NB4 (cell line): ENCODE data around the gene DNHD1.

Source experiments
- DNase-seq: peaks from one replicate; pipeline ENCODE4 v3.0.0; 2010; ENCODE audit warnings: low read depth
- H3K4me3 ChIP-seq: one replicate; pipeline ENCODE4 v1.5.1; 2011; ENCODE audit warnings: mild to moderate bottlenecking, low read depth, low read length, moderate library complexity
- MYC ChIP-seq: IDR thresholded peaks from 2 replicates; pipeline ENCODE4 v1.6.1; 2011; ENCODE audit warnings: low read depth, low read length
- POLR2A ChIP-seq: IDR thresholded peaks from 2 replicates; pipeline ENCODE4 v1.6.1; 2011; ENCODE audit warnings: mild to moderate bottlenecking; ENCODE audit not compliant: insufficient read length; ENCODE audit errors: extremely low read depth
- TF ChIP-seq, protein P1 (sequence below): IDR thresholded peaks from 2 replicates; pipeline ENCODE4 v1.6.1; 2011; ENCODE audit warnings: low read depth, low read length
- TF ChIP-seq, protein P2 (sequence below): IDR thresholded peaks from one replicate; pipeline ENCODE4 v1.5.1; 2012; ENCODE audit warnings: low read depth, low read length

The DNHD1 gene

GRCh38 chr11:6530848-6531247 lies 33.8 kb downstream of the DNHD1 start:
- no peak for DNase-seq
- no peak overlapping the region for H3K4me3 ChIP-seq
- TF ChIP-seq MYC: no peak
- TF ChIP-seq, protein P1, sequence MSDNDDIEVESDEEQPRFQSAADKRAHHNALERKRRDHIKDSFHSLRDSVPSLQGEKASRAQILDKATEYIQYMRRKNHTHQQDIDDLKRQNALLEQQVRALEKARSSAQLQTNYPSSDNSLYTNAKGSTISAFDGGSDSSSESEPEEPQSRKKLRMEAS: no peak
- TF ChIP-seq POLR2A: no peak
- TF ChIP-seq, protein P2, sequence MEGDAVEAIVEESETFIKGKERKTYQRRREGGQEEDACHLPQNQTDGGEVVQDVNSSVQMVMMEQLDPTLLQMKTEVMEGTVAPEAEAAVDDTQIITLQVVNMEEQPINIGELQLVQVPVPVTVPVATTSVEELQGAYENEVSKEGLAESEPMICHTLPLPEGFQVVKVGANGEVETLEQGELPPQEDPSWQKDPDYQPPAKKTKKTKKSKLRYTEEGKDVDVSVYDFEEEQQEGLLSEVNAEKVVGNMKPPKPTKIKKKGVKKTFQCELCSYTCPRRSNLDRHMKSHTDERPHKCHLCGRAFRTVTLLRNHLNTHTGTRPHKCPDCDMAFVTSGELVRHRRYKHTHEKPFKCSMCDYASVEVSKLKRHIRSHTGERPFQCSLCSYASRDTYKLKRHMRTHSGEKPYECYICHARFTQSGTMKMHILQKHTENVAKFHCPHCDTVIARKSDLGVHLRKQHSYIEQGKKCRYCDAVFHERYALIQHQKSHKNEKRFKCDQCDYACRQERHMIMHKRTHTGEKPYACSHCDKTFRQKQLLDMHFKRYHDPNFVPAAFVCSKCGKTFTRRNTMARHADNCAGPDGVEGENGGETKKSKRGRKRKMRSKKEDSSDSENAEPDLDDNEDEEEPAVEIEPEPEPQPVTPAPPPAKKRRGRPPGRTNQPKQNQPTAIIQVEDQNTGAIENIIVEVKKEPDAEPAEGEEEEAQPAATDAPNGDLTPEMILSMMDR: no peak

DNA sequence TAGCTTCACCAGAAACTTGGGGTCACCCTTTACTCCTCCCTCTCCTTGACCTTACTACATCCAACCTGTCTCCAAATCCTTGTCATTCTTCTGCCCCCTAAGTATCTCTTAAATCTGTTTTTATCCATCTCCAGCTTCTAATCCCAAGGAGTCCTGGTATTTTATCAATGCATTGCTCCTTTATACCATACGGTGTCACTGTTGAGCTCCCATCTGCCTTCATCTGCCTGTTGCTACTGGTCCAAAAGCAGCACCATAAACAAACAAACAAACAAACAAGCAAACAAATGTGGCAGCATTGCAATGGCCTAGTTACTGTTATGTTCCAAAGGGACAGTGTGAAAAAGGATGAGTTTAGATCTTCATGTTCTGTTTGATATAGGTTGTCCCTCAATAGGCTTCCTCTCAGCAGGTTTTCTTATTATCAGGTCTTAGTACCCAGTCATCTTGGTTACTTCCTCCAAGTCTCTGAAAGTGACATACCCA lies 34.2 kb downstream of the DNHD1 start:
- H3K4me3 ChIP-seq: no peak overlapping the region
- TF ChIP-seq, protein P2: peak; percentile 51
- TF ChIP-seq POLR2A: no peak
- TF ChIP-seq, protein P1: no peak
- TF ChIP-seq MYC: no peak
- DNase-seq: peak; percentile 46

DNA sequence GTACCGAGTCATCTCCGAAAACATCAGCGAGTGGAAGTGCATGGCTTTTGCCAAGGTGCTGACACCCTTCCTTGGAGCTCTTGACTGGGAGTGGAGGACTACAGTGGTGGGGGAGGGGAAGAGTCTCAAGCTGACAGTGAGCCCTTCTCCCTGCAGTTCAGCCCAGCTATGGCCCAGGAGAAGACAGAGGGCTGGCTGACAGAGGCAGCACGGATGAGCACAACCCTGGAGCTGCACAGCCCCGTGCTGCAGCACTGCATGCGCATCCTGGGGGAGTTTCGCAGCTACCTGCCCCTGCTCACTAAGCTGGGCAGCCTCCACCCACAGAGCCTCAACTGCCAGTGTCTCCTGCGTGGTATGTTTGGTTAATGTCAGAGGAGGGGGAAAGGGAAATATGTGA lies 41.4 kb downstream of the DNHD1 start:
- TF ChIP-seq POLR2A (no peak), MYC (no peak)
- TF ChIP-seq, protein P2: no peak
- TF ChIP-seq, protein P1: no peak
- DNase-seq: no peak
- no peak overlapping the region for H3K4me3 ChIP-seq

DNA sequence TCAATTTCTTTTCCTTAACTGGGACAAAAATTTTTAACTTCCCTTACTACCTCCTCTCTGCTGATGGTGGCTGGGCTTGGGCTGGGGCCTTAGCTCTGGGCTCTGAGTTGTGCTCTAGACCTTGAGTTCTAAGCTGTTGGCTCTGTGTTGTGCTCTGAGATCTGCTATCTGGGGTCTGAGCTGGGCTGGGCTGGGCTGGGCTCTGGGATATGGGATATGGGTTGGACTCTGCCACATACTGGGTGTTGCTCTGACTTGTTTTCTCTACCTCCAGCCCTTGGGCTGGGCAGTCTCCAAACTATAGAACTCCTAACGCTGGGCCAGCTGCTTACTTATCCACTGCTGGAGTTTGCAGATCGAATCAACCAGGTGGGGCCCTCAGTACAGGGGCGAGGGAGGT lies 41.9 kb downstream of the DNHD1 start:
- no peak for TF ChIP-seq POLR2A
- TF ChIP-seq, protein P1: no peak
- no peak for TF ChIP-seq MYC
- TF ChIP-seq, protein P2: no peak
- H3K4me3 ChIP-seq: no peak overlapping the region
- DNase-seq: no peak

GRCh38 chr11:6539748-6540268 lies 42.7 kb downstream of the DNHD1 start:
- DNase-seq: no peak
- H3K4me3 ChIP-seq: no peak overlapping the region
- no peak for TF ChIP-seq MYC
- TF ChIP-seq POLR2A: no peak
- TF ChIP-seq, protein P2: no peak
- TF ChIP-seq, protein P1: no peak

DNA sequence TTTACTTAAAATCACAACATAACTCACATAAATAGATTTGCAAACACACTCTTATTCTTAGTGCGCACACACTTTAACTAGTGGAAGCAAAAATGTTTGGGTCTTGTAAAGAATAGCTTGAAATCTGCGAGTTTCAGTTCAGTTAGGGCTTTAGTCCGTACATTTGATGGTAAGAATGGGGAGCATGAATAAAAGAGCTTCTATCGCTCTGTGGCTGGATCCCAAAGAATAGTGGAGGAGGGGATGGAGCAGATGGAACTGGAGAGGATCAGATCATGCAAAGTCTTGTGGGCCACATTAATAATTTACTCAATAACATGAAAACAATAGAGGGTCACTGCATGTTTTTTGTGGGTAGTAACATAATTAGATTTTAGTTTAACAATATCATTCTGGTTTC lies 44.3 kb downstream of the DNHD1 start:
- H3K4me3 ChIP-seq: no peak overlapping the region
- DNase-seq: no peak
- no peak for TF ChIP-seq MYC
- TF ChIP-seq POLR2A: no peak
- TF ChIP-seq, protein P1: no peak
- TF ChIP-seq, protein P2: no peak
